Ecto neural progenitor cell (in vitro differentiated cells): ENCODE results near the gene CDC42SE2.
"Not testable (repeated sequence)": the region's sequence is repeated elsewhere in the genome, so short reads cannot be mapped to it uniquely, and the experiment has no call there.

Source experiments
- DNase-seq: peaks from one replicate; pipeline ENCODE4 v3.0.0-alpha.2; 2018; ENCODE audit warnings: low spot score

CDC42SE2 gene

DNA sequence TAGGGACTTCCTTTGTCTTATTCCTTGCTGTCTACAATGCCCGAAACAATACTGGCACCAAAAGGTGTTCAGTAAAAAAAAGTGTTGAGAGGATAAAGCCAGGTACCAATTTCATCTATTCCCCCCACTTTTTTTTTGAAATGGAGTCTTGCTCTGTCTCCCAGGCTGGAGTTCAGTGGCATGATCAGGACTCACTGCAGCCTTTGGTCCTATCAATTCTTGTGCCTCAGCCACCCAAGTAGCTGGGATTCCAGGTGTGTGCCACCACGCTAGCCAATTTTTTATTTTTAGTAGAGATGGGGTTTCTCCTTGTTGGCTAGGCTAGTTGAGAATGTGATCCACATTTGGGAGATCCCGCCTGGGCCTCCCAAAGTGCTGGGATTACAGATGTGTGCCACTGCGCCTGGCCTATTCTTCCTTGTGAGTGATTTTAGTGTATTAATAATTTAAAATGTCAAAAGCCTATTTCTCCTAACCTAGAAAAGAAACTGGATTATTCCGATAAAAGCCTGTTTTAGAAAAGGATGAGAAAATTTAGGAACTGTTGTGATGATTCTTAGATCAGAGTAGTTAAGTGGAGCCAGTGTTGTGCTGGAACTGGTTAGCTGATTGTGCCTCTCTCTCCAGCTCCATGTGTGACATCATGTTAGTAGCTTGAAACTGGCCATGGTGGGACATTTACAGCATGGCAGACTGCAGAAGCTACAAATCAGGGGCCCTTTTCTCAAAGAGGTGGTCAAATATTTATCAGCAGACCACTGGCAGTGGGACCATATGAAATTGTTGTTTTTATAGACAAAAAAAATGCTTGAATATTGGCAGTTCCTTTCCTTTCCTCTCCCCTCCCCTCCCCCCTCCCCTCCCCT, 14.3 kb downstream of the CDC42SE2 start:
- DNase-seq = no peak

DNA sequence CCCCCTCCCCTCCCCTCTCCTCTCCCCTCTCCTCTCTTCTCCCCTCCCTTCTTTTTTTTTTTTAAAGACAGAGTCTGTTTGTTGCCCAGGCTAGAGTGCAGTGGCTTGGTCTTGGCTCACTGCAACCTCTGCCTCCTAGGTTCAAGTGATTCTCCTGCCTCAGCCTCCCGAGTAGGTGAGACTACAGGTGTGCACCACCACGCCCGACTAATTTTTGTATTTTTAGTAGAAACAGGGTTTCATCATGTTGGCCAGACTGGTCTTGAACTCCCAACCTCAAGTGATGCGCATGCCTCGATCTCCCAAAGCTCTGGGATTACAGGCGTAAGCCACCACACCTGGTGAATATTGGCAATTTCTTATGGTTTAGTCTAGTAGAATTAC, 14.9 kb downstream of the CDC42SE2 start:
- not testable (repeated sequence) for DNase-seq

DNA sequence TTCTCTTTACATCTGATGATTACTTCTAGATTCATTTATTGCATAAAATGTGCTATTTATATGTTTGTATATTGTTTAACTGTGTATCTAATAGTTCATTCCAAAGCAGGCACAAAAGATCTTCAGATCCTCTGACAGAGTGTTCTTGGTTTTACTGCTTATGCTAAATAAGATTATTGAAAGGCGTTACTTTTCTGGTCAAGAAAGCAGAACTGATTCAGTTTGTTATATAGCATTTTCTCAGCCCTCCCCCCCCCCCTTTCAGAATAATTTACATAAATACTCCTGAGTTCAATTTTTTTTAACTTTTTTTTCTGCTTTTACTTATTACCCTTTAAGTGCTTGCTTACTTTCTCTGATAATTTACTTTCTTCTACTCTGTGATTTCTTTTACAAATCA, 15.4 kb downstream of the CDC42SE2 start:
- no peak for DNase-seq

DNA sequence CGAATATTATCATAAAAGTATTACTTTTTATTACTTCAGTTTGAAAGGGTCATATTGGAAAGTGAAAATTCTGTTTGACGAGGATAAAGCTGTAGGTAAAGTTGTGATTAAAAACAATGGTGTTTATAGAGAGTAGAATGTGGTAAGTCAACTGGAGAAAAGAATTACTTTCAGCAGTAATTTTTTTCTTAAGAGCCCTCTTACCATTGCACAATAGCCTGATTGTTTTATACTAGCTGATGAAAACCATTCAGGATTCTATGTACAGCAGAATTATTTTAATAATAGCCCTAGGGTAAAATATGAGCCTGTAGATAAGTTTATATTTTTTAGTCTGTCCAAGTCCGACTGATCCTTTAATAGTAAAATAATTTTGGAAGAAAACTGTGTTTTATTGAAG, 16.6 kb downstream of the CDC42SE2 start:
- DNase-seq = no peak

GRCh38 chr5:131281133-131281867, 17.4 kb downstream of the CDC42SE2 start:
- no peak for DNase-seq

GRCh38 chr5:131281868-131282234, 18.0 kb downstream of the CDC42SE2 start:
- DNase-seq = no peak

GRCh38 chr5:131282235-131282634, 18.4 kb downstream of the CDC42SE2 start:
- DNase-seq = no peak

GRCh38 chr5:131285703-131286399, 22.0 kb downstream of the CDC42SE2 start:
- DNase-seq = no peak

DNA sequence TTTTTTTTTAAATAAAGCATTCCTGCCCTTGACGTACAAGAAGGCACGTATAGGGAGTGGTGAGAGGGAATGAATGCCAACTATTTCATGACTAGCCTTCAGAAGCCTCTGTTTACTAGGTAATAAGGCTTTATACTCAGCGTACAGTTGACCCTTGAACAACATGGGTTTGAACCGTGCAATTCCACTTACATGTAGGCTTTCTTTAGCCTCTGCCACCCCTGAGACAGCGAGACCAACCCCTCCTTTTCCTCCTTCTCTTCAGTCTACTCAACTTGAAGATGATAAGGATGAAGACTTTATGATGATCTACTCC, 22.5 kb downstream of the CDC42SE2 start:
- no peak for DNase-seq

DNA sequence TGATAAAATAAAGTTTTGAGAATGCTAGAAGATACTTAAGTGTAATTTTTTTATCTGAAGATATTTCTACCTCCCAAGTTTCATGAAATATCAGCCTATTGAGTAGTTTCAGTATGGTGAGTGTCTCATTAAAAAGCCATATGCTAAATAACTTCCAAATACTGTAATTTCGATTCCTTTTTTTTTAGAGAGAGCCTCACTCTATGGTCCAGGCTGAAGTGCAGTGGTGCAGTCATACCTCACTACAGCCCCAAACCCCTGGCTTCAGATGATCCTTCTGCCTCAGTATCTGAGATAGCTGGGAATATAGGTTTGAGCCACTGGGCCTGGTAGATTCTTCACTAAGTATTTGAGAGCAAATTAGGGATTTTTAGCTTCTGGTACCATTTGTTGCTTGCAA, 24.5 kb downstream of the CDC42SE2 start:
- DNase-seq = no peak

DNA sequence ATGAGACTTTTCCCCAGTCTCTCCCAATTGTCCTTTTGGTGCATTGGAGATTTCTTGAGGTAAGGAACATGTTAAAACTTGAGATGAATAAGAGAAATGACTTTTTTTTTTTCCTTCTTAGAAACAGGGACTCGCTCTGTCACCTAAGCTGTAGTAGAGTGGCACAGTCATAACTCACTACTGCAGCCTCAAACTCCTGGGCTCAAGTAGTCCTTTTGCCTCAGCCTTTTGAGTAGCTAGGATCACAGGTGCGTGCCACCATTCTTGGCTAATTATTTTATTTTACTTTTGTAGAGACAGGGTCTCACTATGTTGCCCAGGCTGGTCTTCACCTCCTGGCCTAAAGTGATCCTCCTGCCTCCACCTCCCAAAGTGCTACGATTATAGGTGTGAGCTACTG, 25.9 kb downstream of the CDC42SE2 start:
- no peak for DNase-seq

GRCh38 chr5:131296213-131296672, 32.4 kb downstream of the CDC42SE2 start:
- no peak for DNase-seq

GRCh38 chr5:131297886-131298285, 34.0 kb downstream of the CDC42SE2 start:
- no peak for DNase-seq

DNA sequence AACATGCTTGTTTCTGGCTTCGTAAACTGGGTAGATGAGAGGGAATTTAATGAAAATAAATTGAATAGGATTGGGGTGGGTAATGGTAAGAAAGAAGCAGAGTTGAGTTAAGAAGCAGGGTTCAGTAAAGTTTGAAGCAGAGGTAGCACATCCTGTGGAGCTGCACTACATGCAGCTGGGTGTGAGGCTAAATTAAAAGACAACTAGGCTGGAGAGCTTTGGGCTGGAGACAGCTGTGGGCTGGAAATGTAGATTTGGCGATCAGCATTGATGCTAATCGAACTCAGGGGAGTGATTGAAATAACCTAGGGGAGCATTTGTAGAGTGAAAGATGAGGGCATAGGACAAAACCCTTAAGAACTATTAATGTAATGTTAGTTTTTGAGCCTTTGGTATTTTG, 35.6 kb downstream of the CDC42SE2 start:
- no peak for DNase-seq

GRCh38 chr5:131302506-131302905, 38.7 kb downstream of the CDC42SE2 start:
- DNase-seq = no peak

DNA sequence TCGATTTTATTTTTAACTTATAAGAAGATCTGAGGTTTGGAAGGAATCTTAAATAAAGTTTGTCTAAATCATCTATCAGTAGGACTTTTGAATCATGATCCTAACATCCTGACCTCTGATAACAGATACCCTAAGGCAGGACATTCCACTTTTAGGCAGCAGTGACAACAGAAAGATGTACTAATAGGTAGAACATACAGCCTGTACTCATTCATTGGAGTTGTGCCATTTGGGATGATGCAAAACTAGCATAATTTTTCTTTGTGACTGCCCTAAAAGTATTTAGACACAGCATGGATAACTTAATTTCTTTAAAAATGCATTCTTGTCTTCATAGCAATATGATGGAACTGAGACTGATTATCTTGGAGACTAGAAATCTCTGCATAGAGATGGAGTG, 39.7 kb downstream of the CDC42SE2 start:
- no peak for DNase-seq

DNA sequence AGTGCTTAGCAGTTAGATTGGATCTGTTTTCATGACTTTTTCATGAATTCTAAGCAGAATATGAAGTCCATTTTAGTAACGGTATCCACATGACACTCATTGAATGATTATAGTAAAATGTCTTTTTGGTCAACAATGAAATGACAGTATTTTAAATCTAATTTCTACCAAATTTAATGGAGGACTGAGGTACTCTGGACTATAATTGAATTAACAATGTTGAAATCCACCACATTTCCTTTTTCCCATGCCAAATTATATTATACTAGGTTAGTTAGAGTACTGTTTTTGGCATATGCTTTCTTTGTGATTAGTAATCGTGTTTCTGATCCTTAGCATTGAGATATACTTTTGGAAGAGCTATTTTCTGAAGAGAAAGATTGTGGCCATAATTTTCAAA, 40.6 kb downstream of the CDC42SE2 start:
- DNase-seq = no peak

- no peak for DNase-seq
Observed at GRCh38 chr5:131305138-131305689, 41.4 kb downstream of the CDC42SE2 start.

- no peak for DNase-seq
Observed at GRCh38 chr5:131305906-131306305, 42.1 kb downstream of the CDC42SE2 start.

DNA sequence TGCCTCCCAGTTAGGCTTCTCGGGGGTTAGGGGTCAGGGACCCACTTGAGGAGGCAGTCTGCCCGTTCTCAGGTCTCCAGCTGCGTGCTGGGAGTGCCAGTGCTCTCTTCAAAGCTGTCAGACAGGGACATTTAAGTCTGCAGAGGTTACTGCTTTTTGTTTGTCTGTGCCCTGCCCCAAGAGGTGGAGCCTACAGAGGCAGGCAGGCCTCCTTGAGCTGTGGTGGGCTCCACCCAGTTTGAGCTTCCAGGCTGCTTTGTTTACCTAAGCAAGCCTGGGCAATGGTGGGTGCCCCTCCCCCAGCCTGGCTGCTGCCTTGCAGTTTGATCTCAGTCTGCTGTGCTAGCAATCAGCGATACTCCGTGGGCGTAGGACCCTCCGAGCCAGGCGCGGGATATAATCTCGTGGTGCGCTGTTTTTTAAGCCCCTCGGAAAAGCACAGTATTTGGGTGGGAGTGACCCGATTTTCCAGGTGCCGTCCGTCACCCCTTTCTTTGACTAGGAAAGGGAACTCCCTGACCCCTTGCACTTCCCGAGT, 48.5 kb downstream of the CDC42SE2 start:
- not testable (repeated sequence) for DNase-seq

- no peak for DNase-seq
Observed at GRCh38 chr5:131316026-131316425, 52.2 kb downstream of the CDC42SE2 start.

DNA sequence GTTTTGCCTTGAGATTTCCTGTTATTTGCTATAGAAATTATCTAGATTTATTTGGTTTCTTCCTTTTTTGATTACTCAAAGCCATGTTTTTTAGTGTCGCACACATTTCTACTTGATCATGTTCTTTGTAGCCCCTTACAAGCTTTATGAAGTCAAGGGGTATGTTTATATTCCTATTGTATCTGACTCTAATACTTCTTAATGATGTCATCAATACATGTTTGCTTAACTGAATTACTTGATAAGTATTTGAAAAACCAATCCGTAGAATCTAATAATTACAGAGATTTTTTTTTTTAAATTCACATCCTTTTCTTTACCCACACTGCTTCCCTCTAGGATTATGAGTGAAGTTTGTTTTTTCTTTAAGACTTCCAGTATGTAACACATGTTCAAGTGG, 53.0 kb downstream of the CDC42SE2 start:
- no peak for DNase-seq
